Skeletal muscle tissue (tissue), 4 donors: Measurements from ENCODE around the gene MALT1. TPM values are rescaled to one million over a fixed set of nuclear protein-coding genes. Genes with fewer than 3 reads are reported as not detected.

Experiments used
- H3K27ac ChIP-seq: one replicate; pipeline ENCODE4 v1.7.0; 2013; ENCODE audit warnings: mild to moderate bottlenecking, low read depth, low read length, inconsistent platforms
- H3K27me3 ChIP-seq, 3 donors: one replicate each; pipeline ENCODE4 v1.7.0; 2013; ENCODE audit warnings: low read length in 3 of 3; ENCODE audit not compliant: control insufficient read depth in 3 of 3, insufficient read depth in 3 of 3
- H3K36me3 ChIP-seq, 3 donors: one replicate each; pipeline ENCODE4 v1.7.0; 2013; ENCODE audit warnings: low read length in 3 of 3; ENCODE audit not compliant: control insufficient read depth in 3 of 3, insufficient read depth in 3 of 3
- H3K4me1 ChIP-seq, 3 donors: one replicate each; pipeline ENCODE4 v1.7.0; 2013; ENCODE audit warnings: low read length in 3 of 3, mild to moderate bottlenecking in 3 of 3; ENCODE audit not compliant: control insufficient read depth in 3 of 3, insufficient read depth in 3 of 3
- H3K4me3 ChIP-seq, 3 donors: one replicate each; pipeline ENCODE4 v1.7.0; 2013; ENCODE audit warnings: low read length in 3 of 3
- H3K9ac ChIP-seq, 3 donors: one replicate each; pipeline ENCODE4 v1.7.0; 2013; ENCODE audit warnings: low read length in 3 of 3, mild to moderate bottlenecking in 3 of 3, moderate library complexity in 2 of 3, low read depth in 1 of 3
- H3K9me3 ChIP-seq, 3 donors: one replicate each; pipeline ENCODE4 v1.7.0; 2013; ENCODE audit warnings: low read length in 3 of 3; ENCODE audit not compliant: control insufficient read depth in 3 of 3
- total RNA-seq: library from RNA; depleted of rRNA; stranded (reverse); fragments of >200 nt; gene quantifications from one replicate; pipeline ENCODE4 v1.2.3, GENCODE V29; 2014
- donor health status: Osteomylitis.

The MALT1 gene
- total RNA-seq, 1 donor from 2014 or later, result 24.0 TPM

DNA sequence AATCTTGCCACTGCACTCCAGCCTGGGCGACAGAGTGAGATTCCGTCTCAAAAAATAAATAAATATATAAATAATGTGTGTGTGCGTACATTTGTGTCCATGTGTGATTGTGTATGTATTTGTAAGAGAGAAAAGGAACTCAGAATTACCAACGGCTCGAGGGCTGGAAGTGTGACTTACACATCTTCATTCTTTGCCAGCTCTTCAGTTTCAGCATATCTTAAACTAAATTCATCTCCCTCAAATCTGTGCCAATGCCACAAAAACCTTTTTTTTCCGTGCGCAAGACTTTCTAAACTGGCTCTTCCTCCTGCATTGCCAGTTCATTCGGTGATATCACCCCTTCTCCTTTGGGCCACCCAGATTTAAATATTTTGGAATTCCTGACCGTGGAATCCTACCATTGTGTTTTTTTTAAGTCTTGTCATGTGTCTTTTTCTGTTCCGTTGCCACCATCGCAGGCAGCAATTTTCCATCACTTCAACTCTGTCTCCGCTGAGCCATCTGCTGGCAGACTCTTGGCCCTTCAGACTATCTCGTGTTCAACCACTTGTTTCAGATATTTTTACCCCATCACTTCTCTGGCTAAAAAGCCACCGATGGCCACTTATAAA, 116.4 kb downstream of the MALT1 start:
- peak overlapping the region in 1 of 3 donors; percentile 1 for H3K4me3 ChIP-seq
- H3K27me3 ChIP-seq, result no peaks in the 10 kb centered on the region
- H3K4me1 ChIP-seq, result peaks cover 17 to 36% (median 35%) of the 10 kb centered on the region in 3 donors
- H3K9ac ChIP-seq, result no peak overlapping the region
- peak overlapping the region; percentile 52 for H3K27ac ChIP-seq
- H3K9me3 ChIP-seq, result no peaks in the 10 kb centered on the region
- H3K36me3 ChIP-seq, result no peaks in the 10 kb centered on the region

DNA sequence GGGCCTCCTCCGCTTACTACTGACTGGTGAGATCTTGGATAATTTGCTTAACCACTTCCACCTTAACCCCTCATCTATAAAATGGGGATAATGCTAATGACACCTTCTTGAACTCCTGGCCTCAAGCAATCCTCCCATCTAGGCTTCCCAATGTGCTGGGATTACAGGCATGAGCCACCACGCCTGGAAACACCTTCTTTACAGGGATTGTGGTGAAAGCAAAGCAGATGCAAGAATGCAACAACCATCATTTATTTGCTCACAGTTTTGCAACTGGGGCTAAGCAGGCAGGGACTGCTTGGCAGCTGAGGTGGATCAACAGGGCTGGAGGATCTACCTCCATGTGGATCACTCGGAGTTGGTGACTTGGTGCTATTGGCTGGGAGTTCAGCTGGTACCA, 117.2 kb downstream of the MALT1 start:
- Histone ChIP-seq H3K4me3 (no peak overlapping the region), H3K4me1 (peaks cover 17 to 38% (median 36%) of the 10 kb centered on the region in 3 donors), H3K36me3 (no peaks in the 10 kb centered on the region), H3K9me3 (no peaks in the 10 kb centered on the region), H3K27ac (peak overlapping the region; percentile 52), H3K9ac (no peak overlapping the region), H3K27me3 (no peaks in the 10 kb centered on the region)

DNA sequence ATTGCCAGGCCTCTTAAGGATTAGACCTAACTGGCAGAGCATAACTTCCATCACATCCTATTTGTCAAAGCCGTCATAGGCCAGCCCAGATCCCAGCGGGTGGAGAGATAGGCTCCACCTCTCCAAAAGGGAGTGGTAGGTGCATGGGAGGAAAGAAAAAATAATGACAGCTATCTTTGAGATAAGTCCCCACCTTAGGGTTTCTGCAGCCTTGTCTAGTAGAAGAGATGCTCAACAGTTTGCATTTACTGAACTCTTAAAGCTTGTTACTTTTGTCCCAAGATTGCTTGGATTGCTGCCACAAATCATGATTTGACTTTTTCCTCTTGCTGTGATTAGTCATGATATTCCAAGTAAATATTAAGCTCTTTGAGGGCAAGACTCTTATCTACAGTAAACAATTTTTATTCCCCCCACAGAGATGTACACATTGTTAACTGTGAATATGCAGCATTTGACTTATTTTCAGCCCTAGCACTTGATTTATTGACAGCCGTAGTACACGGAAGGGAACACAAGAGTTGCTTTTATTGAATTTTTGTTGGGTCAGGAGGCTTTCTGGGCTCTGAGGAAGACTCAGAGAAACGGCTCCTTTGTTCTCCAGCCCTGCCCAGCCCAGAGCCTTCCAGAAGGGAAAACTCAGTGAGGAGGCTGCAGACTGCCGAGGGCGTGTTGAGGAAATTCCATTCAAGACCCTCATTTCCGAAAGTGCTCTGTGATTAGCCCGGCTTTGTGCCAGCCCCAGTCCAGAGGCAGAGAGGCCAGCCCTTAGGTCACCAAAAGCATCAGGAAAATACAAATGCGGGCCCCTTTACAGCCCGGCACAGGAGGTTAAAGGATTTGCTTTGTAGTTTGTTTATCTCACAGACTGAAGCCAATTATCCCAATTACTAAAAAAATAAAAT, 118.0 kb downstream of the MALT1 start:
- Histone ChIP-seq H3K27ac (peak overlapping the region; percentile 52), H3K9ac (peak overlapping the region in 1 of 3 donors; percentile 45), H3K36me3 (no peaks in the 10 kb centered on the region), H3K9me3 (no peaks in the 10 kb centered on the region), H3K27me3 (no peaks in the 10 kb centered on the region), H3K4me1 (peaks cover 17 to 38% (median 36%) of the 10 kb centered on the region in 3 donors), H3K4me3 (no peak overlapping the region)

DNA sequence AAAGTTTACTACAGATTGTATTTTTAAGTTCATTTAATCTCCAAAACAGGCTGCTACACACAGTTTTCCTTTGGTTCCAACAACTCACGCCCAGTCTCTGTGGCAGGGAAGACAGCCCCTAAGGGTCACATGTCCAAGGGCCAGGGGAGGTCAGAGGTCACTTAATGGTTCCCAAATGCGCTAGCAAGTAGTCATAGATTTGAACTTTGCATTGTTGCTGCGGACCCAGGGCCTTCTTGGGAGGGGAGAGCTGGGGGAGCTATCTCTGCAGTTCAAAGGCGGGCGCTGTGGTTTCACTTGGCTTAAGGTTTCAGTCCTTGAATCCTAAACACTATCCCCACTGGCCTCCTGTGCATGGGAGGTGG, 118.6 kb downstream of the MALT1 start:
- peak overlapping the region in 1 of 3 donors; percentile 45 for H3K9ac ChIP-seq
- H3K27me3 ChIP-seq, result no peaks in the 10 kb centered on the region
- no peaks in the 10 kb centered on the region for H3K36me3 ChIP-seq
- H3K27ac ChIP-seq, result peak overlapping the region; percentile 52
- peaks cover 17 to 34% (median 30%) of the 10 kb centered on the region in 3 donors for H3K4me1 ChIP-seq
- H3K9me3 ChIP-seq, result no peaks in the 10 kb centered on the region
- no peak overlapping the region for H3K4me3 ChIP-seq

DNA sequence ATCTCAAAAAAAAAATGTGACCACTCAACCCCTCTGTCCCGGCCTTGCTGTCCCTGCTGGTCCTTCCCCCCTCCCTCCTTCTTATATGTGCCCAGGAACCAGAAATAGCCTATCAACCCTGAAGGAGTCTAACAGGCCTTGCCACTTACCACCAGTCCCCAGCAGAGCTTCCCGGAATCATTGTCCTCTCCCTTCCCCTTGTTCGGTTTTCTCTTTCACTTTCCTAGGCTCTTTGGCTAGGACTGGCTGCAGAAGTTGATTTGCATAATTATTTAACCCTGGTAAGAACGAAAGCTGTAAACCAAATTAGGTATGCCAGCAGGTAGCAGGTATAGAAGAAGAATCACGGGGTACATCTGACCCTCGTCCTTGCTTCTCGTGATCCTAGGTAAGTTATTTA, 120.8 kb downstream of the MALT1 start:
- peak overlapping the region in 1 of 3 donors; percentile 45 for H3K9ac ChIP-seq
- peaks cover 11 to 23% (median 22%) of the 10 kb centered on the region in 3 donors for H3K4me1 ChIP-seq
- no peaks in the 10 kb centered on the region for H3K36me3 ChIP-seq
- no peak overlapping the region for H3K27ac ChIP-seq
- H3K4me3 ChIP-seq, result no peak overlapping the region
- H3K27me3 ChIP-seq, result no peaks in the 10 kb centered on the region
- no peaks in the 10 kb centered on the region for H3K9me3 ChIP-seq

DNA sequence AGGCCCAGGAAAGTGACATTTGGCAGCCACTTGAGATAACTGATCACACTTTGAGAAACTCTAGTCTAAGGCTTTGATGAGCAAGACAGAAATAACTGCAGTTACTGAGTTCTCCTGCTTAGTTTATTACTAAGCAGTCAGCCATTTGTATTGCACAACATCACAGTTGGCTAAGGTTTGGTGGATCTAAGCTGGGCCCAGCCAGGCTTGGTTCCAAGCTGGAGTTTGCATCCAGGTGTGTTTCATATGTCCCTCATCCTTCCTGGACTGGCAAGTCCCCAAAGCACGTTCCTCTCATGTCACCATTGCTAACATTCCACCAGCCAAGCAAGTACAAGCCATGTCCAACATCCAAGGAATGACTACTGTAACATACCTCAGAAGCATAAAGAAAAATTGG, 122.1 kb downstream of the MALT1 start:
- Histone ChIP-seq H3K27ac (peak overlapping the region; percentile 28), H3K9ac (no peak overlapping the region), H3K4me3 (no peak overlapping the region)

DNA sequence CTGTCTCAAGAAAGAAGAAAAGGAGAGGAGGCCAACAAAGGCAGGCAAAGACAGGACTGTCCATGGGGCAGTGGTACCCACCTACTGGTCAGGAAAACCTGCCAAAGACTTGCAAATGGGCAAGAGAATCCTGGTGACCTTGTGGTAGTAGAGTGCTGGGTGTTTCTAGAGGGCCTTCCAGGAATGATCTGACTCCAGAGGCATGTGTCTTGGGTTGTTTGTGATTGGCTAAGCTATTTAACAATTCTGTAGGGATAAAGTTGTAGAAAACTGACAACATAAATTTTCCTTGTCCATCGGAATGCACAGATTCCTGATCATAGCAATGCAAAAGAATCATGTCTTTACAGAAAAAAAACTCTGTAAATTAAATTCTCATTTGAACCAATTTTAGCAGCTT, 125.0 kb downstream of the MALT1 start:
- H3K36me3 ChIP-seq, result no peaks in the 10 kb centered on the region
- no peak overlapping the region for H3K27ac ChIP-seq
- no peaks in the 10 kb centered on the region for H3K27me3 ChIP-seq
- no peak overlapping the region for H3K4me3 ChIP-seq
- no peak overlapping the region for H3K9ac ChIP-seq
- H3K9me3 ChIP-seq, result no peaks in the 10 kb centered on the region
- peaks cover 0 to 5% (median 4%) of the 10 kb centered on the region in 3 donors for H3K4me1 ChIP-seq

More for the DNA sequence above, 122.1 kb downstream of the MALT1 start:
- no peaks in the 10 kb centered on the region for H3K9me3 ChIP-seq
- peaks cover 10 to 23% (median 14%) of the 10 kb centered on the region in 3 donors for H3K4me1 ChIP-seq
- H3K27me3 ChIP-seq, result no peaks in the 10 kb centered on the region
- H3K36me3 ChIP-seq, result no peaks in the 10 kb centered on the region

DNA sequence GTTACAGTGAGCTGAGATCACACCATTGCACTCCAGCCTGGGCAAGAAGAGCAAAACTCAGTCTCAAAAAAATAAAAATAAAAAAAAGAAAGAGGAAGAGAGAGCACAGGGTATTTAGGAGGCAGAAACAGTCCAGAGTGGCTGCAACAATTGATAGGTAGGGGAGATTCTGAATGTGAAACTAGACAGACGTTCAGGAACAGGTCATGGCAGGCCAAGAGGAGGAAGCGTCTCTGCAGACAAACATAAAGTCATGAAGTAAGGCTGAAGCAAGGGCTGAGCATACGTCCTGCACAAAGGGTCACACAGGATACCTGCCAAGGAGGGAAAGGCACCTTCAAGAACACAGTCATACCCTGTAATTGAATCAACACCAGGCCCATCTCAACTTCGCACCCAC, 129.3 kb downstream of the MALT1 start:
- H3K4me1 ChIP-seq, result peaks cover 0 to 4% (median 4%) of the 10 kb centered on the region in 3 donors
- H3K27me3 ChIP-seq, result no peaks in the 10 kb centered on the region
- no peak overlapping the region for H3K9ac ChIP-seq
- H3K4me3 ChIP-seq, result no peak overlapping the region
- no peaks in the 10 kb centered on the region for H3K36me3 ChIP-seq
- H3K27ac ChIP-seq, result no peak overlapping the region
- no peaks in the 10 kb centered on the region for H3K9me3 ChIP-seq

DNA sequence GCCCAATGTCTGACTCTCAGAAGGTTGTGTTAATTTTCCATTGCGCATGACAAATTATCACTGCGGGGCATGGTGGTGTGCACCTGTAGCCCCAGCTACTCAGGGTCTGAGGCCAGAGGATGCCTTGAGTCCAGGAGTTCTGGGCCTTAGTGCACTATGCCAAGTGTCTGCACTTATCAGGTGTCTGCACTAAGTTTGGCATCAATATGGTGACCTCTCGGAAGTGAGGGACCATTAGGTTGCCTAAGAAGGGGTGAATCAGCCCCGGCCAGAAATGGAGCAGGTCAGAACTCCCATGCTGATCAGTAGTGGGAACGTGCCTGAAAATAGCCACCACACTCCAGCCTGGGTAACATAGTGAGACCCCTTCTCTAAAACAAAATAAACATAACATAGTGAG, 131.7 kb downstream of the MALT1 start:
- H3K4me1 ChIP-seq, result peaks cover 0 to 4% (median 4%) of the 10 kb centered on the region in 3 donors
- no peaks in the 10 kb centered on the region for H3K27me3 ChIP-seq
- H3K36me3 ChIP-seq, result no peaks in the 10 kb centered on the region
- H3K27ac ChIP-seq, result no peak overlapping the region
- H3K9ac ChIP-seq, result no peak overlapping the region
- H3K9me3 ChIP-seq, result no peaks in the 10 kb centered on the region
- H3K4me3 ChIP-seq, result no peak overlapping the region

DNA sequence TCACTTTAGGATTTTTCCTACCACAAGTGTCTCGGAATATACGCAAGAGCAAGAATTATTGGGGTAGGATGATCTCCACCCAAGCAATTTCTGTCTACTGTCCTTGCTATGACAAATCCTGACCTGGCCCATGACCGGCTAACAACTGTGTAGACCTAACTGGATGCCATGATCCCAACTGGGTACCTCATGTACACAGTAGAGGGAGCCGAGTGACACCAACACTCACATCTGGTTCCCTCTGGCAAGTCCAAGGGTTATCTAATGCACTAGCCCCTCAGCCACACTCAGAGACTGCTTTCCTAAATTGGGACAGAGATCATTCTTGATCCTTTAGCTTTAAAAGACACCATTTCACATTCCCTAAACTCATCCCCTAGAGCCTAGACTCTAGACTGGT, 132.7 kb downstream of the MALT1 start:
- Histone ChIP-seq H3K27ac (no peak overlapping the region), H3K27me3 (no peaks in the 10 kb centered on the region), H3K9me3 (no peaks in the 10 kb centered on the region)

More for the DNA sequence above, 132.7 kb downstream of the MALT1 start:
- no peaks in the 10 kb centered on the region for H3K36me3 ChIP-seq
- H3K9ac ChIP-seq, result no peak overlapping the region
- H3K4me3 ChIP-seq, result no peak overlapping the region
- H3K4me1 ChIP-seq, result peaks cover 0 to 4% (median 4%) of the 10 kb centered on the region in 3 donors
